Measurements from ENCODE around the gene IRF1.
A peak's percentile ranks its signal among the peaks of the same experiment; 100 is the strongest.

DNA sequence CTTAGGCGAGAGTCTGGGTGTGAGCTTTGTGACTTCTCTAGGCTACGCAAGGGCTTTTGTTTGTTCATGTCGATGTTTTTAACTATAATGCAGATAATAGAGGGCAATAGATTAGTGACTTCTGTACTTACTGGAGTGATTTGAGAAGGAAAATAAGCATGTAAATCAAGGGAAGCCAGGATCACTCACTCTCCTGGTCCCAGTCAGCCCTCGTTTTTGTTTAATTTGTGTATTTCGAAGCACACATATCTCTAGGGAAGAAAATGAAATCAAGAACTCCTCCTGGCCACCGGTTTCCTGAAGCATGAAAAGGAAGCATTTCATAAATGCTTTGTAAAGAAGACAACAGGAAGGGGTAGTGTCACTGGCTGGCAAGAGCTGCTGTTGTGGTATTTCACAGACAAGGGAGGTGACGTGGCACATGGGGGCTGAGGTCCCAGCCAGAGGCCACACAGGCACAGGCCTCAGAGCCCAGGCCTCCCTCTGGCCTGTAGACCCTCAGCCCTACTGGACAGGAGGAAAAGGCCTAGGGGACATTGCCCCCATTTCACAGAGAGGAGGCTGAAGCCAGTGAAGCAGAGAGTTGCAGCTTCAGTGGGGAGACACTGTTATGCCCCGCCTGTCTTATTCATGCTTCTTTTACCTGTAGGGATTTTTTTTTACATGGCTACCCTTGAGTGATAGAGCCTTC is 34.1 kb downstream of the IRF1 start:
- TF ChIP-seq, protein P1, sequence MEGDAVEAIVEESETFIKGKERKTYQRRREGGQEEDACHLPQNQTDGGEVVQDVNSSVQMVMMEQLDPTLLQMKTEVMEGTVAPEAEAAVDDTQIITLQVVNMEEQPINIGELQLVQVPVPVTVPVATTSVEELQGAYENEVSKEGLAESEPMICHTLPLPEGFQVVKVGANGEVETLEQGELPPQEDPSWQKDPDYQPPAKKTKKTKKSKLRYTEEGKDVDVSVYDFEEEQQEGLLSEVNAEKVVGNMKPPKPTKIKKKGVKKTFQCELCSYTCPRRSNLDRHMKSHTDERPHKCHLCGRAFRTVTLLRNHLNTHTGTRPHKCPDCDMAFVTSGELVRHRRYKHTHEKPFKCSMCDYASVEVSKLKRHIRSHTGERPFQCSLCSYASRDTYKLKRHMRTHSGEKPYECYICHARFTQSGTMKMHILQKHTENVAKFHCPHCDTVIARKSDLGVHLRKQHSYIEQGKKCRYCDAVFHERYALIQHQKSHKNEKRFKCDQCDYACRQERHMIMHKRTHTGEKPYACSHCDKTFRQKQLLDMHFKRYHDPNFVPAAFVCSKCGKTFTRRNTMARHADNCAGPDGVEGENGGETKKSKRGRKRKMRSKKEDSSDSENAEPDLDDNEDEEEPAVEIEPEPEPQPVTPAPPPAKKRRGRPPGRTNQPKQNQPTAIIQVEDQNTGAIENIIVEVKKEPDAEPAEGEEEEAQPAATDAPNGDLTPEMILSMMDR (IDR thresholded peaks at IDR 0.05 in 8 of 11, conservative IDR thresholded peaks at IDR 0.05 in 3 of 11): peak in 1 of 11 experiments; percentile 11
- peak in 2 of 3 donors; percentile 6 to 24 for TF ChIP-seq POLR2A (IDR thresholded peaks at IDR 0.05)
